Measurements from ENCODE around the gene CLCN7.

Gene CLCN7

GRCh38 chr16:1474796-1475551, at the start of gene CLCN7:
CLCN7 (minus strand) TSS chr16:1475028; CDS start chr16:1474974, 54 bp downstream.
- DNase-seq: peak; percentile 90

GRCh38 chr16:1524366-1524765, 49.5 kb upstream of the CLCN7 start:
- no peak for DNase-seq

GRCh38 chr16:1523581-1524245, 48.9 kb upstream of the CLCN7 start:
- DNase-seq: no peak

- DNase-seq: no peak
Observed at GRCh38 chr16:1520461-1520860, 45.6 kb upstream of the CLCN7 start.

GRCh38 chr16:1519831-1520230, 45.0 kb upstream of the CLCN7 start:
- DNase-seq: no peak

- no peak for DNase-seq
Observed at GRCh38 chr16:1518626-1519135, 43.9 kb upstream of the CLCN7 start.

GRCh38 chr16:1514507-1514906, 39.7 kb upstream of the CLCN7 start:
- no peak for DNase-seq

GRCh38 chr16:1512774-1513173, 37.9 kb upstream of the CLCN7 start:
- DNase-seq: no peak

GRCh38 chr16:1511662-1512569, 37.1 kb upstream of the CLCN7 start:
- peak; percentile 30 for DNase-seq

- DNase-seq: no peak
Observed at GRCh38 chr16:1510941-1511351, 36.1 kb upstream of the CLCN7 start.

GRCh38 chr16:1510272-1510671, 35.4 kb upstream of the CLCN7 start:
- DNase-seq: no peak

- peak; percentile 34 for DNase-seq
Observed at GRCh38 chr16:1509307-1510221, 34.7 kb upstream of the CLCN7 start.

- no peak for DNase-seq
Observed at GRCh38 chr16:1508494-1509187, 33.8 kb upstream of the CLCN7 start.

- DNase-seq: no peak
Observed at GRCh38 chr16:1506494-1507213, 31.8 kb upstream of the CLCN7 start.

GRCh38 chr16:1505912-1506311, 31.1 kb upstream of the CLCN7 start:
- DNase-seq: no peak

GRCh38 chr16:1505073-1505844, 30.4 kb upstream of the CLCN7 start:
- no peak for DNase-seq

- no peak for DNase-seq
Observed at GRCh38 chr16:1503110-1503955, 28.5 kb upstream of the CLCN7 start.

GRCh38 chr16:1502092-1503004, 27.5 kb upstream of the CLCN7 start:
- no peak for DNase-seq
